Mononuclear cell (primary cell): ENCODE data around the gene RGS19. TPM values are rescaled to one million over a fixed set of nuclear protein-coding genes. Genes with fewer than 3 reads are reported as not detected.

Source experiments
- H3K27me3 ChIP-seq: 2 replicates; pipeline ENCODE4 v1.6.0; 2011; ENCODE audit warnings: low read length, control low read depth; ENCODE audit not compliant: insufficient read depth
- H3K4me1 ChIP-seq: 2 replicates; pipeline ENCODE4 v1.5.1; 2011; ENCODE audit warnings: mild to moderate bottlenecking, low read length, control low read depth; ENCODE audit not compliant: insufficient read depth
- H3K4me3 ChIP-seq: 2 replicates; pipeline ENCODE4 v1.5.1; 2011; ENCODE audit warnings: mild to moderate bottlenecking, low read length, moderate library complexity
- H3K9me3 ChIP-seq: 2 replicates; pipeline ENCODE4 v1.5.1; 2011; ENCODE audit warnings: low read depth, mild to moderate bottlenecking, control low read depth, low read length
- total RNA-seq: library from RNA; depleted of rRNA; stranded (reverse); fragments of >200 nt; gene quantifications from one replicate; pipeline ENCODE4 v1.2.3, GENCODE V29; 2012

Gene RGS19
- total RNA-seq, 1 donor, result 33.6 TPM

DNA sequence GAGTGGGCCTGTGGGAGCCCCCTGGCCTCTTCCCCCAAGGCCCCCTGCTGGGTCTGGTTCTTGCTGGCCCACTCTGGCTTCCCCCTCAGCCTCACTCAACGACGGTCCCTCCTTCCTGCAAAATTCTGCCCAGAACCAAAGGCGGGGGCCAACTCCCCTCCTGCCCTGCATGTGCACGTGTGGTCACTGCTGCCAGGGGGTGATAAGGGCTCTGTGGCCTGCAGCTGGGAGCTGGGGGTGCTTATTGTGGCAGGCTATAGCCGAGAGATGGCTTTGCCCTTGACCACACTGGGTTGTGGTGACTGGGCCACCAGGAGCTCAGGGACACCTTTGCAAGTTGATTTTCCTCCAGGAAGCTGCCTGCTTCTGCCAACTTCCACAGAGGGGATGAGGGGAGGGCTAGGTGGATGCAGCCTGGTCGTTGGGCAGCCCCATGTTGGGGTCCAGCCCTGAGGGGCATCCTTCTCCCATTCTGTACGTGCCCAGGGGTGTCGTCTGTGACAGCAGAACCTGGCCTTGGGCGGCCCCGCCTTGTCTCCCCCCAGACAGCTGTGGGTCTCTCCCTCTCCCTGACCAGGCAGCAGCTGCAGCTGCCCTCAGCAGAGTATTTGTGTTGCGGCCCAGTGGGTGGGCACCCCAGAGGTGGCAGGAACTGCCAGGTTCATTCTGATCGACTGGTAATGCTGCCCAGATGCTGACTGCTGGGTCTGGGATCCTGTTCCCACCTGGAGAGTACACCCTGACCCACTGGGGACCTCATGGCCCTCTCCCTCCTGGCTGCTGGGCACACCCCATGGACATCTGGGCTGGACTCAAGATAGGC lies 10.7 kb downstream of the RGS19 start:
- no peaks in the 10 kb centered on the region for H3K9me3 ChIP-seq
- H3K4me1 ChIP-seq, result peaks cover 50% of the 10 kb centered on the region
- no peak overlapping the region for H3K4me3 ChIP-seq
- no peaks in the 10 kb centered on the region for H3K27me3 ChIP-seq

- H3K4me3 ChIP-seq, result no peak overlapping the region
- no peaks in the 10 kb centered on the region for H3K27me3 ChIP-seq
- H3K9me3 ChIP-seq, result no peaks in the 10 kb centered on the region
- H3K4me1 ChIP-seq, result peaks cover 54% of the 10 kb centered on the region
Observed at GRCh38 chr20:64067733-64068307, 11.5 kb downstream of the RGS19 start.

DNA sequence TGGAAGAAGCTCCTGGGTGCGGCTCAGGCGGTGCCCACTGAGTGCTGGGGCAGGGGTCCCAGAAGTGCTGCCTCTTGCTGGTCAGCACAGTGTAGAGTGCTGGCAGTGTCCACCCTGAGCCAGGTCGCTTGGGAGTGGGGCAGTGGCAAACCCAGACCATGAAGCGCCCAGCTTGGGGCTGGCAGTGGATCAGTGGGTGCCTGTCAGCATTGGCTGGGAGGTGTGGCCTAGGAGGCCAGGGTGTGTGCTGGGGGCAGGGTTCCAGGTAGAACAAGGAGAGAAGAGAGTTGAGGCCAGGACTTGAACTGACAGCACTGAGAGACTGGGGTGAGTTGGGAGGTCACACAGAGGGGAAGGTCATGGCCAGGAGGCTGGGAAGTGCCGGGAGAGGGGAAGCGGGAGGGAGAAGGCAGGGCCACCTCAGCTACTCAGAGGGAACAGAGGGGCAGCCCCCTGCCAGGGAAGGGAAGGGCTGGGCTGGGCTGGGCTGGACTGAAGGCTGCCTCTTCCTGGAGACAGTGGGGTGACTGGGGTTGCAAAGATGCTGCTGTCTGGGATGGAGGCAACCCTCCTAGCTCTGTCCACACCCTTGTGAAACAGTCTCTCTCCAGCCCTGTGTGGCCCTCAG lies 12.2 kb downstream of the RGS19 start:
- H3K9me3 ChIP-seq, result no peaks in the 10 kb centered on the region
- peaks cover 61% of the 10 kb centered on the region for H3K4me1 ChIP-seq
- no peak overlapping the region for H3K4me3 ChIP-seq
- H3K27me3 ChIP-seq, result no peaks in the 10 kb centered on the region

GRCh38 chr20:64065974-64066343 lies 13.4 kb downstream of the RGS19 start:
- Histone ChIP-seq H3K4me1 (peaks cover 62% of the 10 kb centered on the region), H3K4me3 (no peak overlapping the region), H3K9me3 (no peaks in the 10 kb centered on the region), H3K27me3 (no peaks in the 10 kb centered on the region)

DNA sequence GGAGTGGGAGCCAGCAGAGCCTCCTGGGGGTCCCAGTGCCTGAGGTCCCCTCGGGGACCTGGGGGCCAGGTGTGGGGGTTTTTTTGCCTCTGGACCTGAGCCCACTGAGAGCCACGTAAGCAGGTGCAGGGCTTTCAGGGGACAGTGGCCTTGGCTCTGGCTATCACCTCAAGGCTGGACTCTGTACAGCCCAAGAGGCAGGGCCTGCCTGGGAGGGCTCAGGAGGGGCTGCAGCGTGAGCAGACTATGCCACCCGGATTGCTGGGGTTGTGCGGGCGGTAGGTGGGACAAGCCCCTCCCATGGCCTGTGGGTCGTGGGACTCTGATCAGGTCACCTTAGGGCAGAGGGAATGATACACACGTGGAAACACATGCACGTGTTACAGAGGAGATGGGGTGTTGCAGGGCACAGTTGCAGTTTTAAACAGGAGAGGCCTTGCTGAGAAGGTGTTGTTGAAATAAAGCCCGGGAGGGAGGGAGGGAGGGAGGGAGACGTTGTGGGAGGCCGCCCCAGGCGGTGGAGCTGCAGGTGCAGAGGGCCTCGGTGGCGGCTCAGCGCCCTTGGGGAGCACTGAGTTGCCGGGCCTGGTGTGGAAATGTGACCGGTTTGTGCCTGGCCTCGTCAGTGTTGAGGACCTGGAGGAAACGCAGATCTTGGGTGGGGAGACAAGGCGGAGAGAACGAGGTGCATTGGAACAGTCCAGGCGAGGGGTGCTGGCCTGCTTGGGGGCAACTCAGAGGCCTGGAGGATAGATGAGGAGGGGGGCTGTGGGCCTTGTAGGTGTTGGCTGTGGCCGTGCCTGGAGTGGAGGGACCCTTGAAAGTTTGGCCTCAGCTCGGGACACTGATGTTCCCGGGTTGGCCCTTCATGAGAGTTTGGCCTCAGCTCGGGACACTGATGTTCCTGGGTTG lies 14.0 kb downstream of the RGS19 start:
- Histone ChIP-seq H3K4me3 (no peak overlapping the region), H3K4me1 (peaks cover 62% of the 10 kb centered on the region), H3K9me3 (no peaks in the 10 kb centered on the region), H3K27me3 (no peaks in the 10 kb centered on the region)

GRCh38 chr20:64064145-64064698 lies 15.1 kb downstream of the RGS19 start:
- no peaks in the 10 kb centered on the region for H3K27me3 ChIP-seq
- no peak overlapping the region for H3K4me3 ChIP-seq
- H3K4me1 ChIP-seq, result peaks cover 53% of the 10 kb centered on the region
- H3K9me3 ChIP-seq, result no peaks in the 10 kb centered on the region

- H3K27me3 ChIP-seq, result no peaks in the 10 kb centered on the region
- H3K9me3 ChIP-seq, result no peaks in the 10 kb centered on the region
- H3K4me1 ChIP-seq, result peaks cover 51% of the 10 kb centered on the region
- peak overlapping the region; percentile 63 for H3K4me3 ChIP-seq
Observed at GRCh38 chr20:64063389-64064144, 15.8 kb downstream of the RGS19 start.

DNA sequence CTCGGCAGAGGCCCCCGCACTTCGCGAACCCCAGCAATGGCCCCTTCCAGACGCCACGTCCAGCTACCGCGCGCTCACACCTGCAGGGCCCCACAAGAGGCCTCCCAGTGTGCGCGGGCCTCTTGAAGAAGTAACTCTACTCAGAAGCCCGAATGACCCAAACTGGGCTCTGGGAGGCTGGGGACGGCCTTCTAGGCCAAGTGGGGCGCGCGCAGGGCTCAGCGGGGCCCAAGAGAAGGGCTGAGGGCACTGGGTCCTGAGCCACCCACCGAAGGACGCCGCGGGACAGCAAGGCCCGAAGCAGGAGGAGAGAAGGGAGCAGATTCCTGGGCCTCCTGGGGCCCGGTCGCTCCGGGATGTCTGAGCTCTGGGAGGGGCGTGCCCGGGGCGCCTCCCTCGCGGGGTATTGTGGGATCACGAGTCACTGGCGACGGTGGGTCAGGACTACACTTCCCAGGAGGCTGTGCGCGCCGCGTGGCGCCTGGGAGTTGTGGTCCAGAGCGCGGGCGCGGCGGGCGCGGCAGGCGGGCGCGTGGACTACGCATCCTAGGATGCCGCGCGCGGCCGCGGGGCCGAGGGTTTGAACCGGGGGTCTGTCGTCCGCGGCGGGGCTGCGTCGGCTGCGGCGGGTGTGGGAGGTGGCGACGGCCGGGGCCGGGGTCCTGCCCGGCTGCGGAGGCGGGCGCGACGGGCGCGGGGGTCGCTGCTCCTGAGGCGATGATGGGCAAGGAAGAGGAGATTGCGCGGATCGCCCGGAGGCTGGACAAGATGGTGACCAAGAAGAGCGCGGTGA lies 16.5 kb downstream of the RGS19 start, which contains the start of gene TCEA2:
Gene TCEA2, plus strand, starts transcription at position 603 of the 793 bp plus-strand sequence. Its CDS starts 115 bp downstream, at position 718.
- Histone ChIP-seq H3K4me1 (peaks cover 53% of the 10 kb centered on the region), H3K9me3 (no peaks in the 10 kb centered on the region), H3K4me3 (peak within 1 kb of the TSS; percentile 63), H3K27me3 (no peaks in the 10 kb centered on the region)

- no peak overlapping the region for H3K4me3 ChIP-seq
- H3K27me3 ChIP-seq, result no peaks in the 10 kb centered on the region
- H3K4me1 ChIP-seq, result peaks cover 55% of the 10 kb centered on the region
- H3K9me3 ChIP-seq, result no peaks in the 10 kb centered on the region
Observed at GRCh38 chr20:64062276-64062595, 17.1 kb downstream of the RGS19 start.

DNA sequence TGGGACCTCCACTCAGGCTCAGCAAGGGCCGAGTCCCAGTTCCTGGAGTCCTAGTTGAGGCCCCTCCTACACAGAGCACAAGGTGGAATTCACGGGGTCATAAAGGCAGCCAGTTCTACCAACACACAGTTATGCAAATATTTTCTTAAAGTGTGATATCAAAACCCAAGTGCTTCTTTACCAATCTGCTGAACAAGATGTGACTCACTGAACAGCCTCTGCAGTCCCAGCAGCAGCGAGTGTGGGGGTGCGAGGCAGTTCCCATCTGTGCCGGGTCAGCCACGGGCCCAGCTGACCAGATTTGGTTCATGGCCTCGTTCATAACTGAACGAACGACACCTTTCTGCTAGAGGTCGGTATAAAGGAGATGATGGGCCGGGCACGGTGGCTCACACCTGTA lies 20.8 kb downstream of the RGS19 start:
- H3K27me3 ChIP-seq, result no peaks in the 10 kb centered on the region
- peaks cover 20% of the 10 kb centered on the region for H3K4me1 ChIP-seq
- no peak overlapping the region for H3K4me3 ChIP-seq
- H3K9me3 ChIP-seq, result no peaks in the 10 kb centered on the region

- no peak overlapping the region for H3K4me3 ChIP-seq
- no peaks in the 10 kb centered on the region for H3K9me3 ChIP-seq
- H3K27me3 ChIP-seq, result no peaks in the 10 kb centered on the region
- H3K4me1 ChIP-seq, result peaks cover 17% of the 10 kb centered on the region
Observed at GRCh38 chr20:64057628-64058498, 21.5 kb downstream of the RGS19 start.

- H3K4me1 ChIP-seq, result peaks cover 9% of the 10 kb centered on the region
- H3K4me3 ChIP-seq, result no peak overlapping the region
- no peaks in the 10 kb centered on the region for H3K27me3 ChIP-seq
- no peaks in the 10 kb centered on the region for H3K9me3 ChIP-seq
Observed at GRCh38 chr20:64056889-64057627, 22.3 kb downstream of the RGS19 start.
